Measurements from ENCODE around the gene MAD1L1.

The MAD1L1 gene

GRCh38 chr7:1915956-1916600, 316.7 kb downstream of the MAD1L1 start:
- Histone ChIP-seq H3K36me3 (ENCODE audit: insufficient read depth) (no peaks in the 10 kb centered on the region), H3K4me1 (ENCODE audit: low read depth, poor library complexity, severe bottlenecking) (no peaks in the 10 kb centered on the region), H3K27me3 (ENCODE audit: insufficient read depth, low read depth) (no peaks in the 10 kb centered on the region), H3K9ac (no peak overlapping the region), H3K4me2 (no peak overlapping the region), H3K4me3 (IDR thresholded peaks at IDR 0.05; ENCODE audit: insufficient read depth, low read depth, low read length) (no peak overlapping the region), H2AFZ (ENCODE audit: low read depth) (no peak overlapping the region), H3K27ac (no peak overlapping the region), H3K79me2 (ENCODE audit: insufficient read depth, low read depth) (no peaks in the 10 kb centered on the region), H4K20me1 (ENCODE audit: insufficient read depth) (no peaks in the 10 kb centered on the region)
- no peak for TF ChIP-seq CTCF (conservative IDR thresholded peaks at IDR 0.05; ENCODE audit: low read depth, low read length)

- no peak overlapping the region for H3K27ac ChIP-seq
Measured at GRCh38 chr7:1915326-1915725, 317.4 kb downstream of the MAD1L1 start.

GRCh38 chr7:1914743-1915142, 318.0 kb downstream of the MAD1L1 start:
- TF ChIP-seq CTCF (conservative IDR thresholded peaks at IDR 0.05; ENCODE audit: low read depth, low read length) = no peak
- no peaks in the 10 kb centered on the region for H3K36me3 ChIP-seq (ENCODE audit: insufficient read depth)
- H3K4me2 ChIP-seq = no peak overlapping the region
- no peak overlapping the region for H3K27ac ChIP-seq
- no peak overlapping the region for H2AFZ ChIP-seq (ENCODE audit: low read depth)
- H3K4me3 ChIP-seq (IDR thresholded peaks at IDR 0.05; ENCODE audit: insufficient read depth, low read depth, low read length) = no peak overlapping the region
- no peaks in the 10 kb centered on the region for H3K4me1 ChIP-seq (ENCODE audit: low read depth, poor library complexity, severe bottlenecking)
- no peaks in the 10 kb centered on the region for H4K20me1 ChIP-seq (ENCODE audit: insufficient read depth)
- H3K27me3 ChIP-seq (ENCODE audit: insufficient read depth, low read depth) = no peaks in the 10 kb centered on the region
- H3K79me2 ChIP-seq (ENCODE audit: insufficient read depth, low read depth) = no peaks in the 10 kb centered on the region
- H3K9ac ChIP-seq = no peak overlapping the region

More at GRCh38 chr7:1915326-1915725, 317.4 kb downstream of the MAD1L1 start:
- Histone ChIP-seq H3K9ac (no peak overlapping the region), H3K4me2 (no peak overlapping the region), H3K27me3 (ENCODE audit: insufficient read depth, low read depth) (no peaks in the 10 kb centered on the region), H2AFZ (ENCODE audit: low read depth) (no peak overlapping the region), H4K20me1 (ENCODE audit: insufficient read depth) (no peaks in the 10 kb centered on the region), H3K79me2 (ENCODE audit: insufficient read depth, low read depth) (no peaks in the 10 kb centered on the region), H3K36me3 (ENCODE audit: insufficient read depth) (no peaks in the 10 kb centered on the region), H3K4me1 (ENCODE audit: low read depth, poor library complexity, severe bottlenecking) (no peaks in the 10 kb centered on the region), H3K4me3 (IDR thresholded peaks at IDR 0.05; ENCODE audit: insufficient read depth, low read depth, low read length) (no peak overlapping the region)
- TF ChIP-seq CTCF (conservative IDR thresholded peaks at IDR 0.05; ENCODE audit: low read depth, low read length) = no peak

- no peak for TF ChIP-seq CTCF (conservative IDR thresholded peaks at IDR 0.05; ENCODE audit: low read depth, low read length)
- Histone ChIP-seq H3K79me2 (ENCODE audit: insufficient read depth, low read depth) (no peaks in the 10 kb centered on the region), H3K27ac (no peak overlapping the region), H3K4me1 (ENCODE audit: low read depth, poor library complexity, severe bottlenecking) (no peaks in the 10 kb centered on the region), H3K4me3 (IDR thresholded peaks at IDR 0.05; ENCODE audit: insufficient read depth, low read depth, low read length) (no peak overlapping the region), H3K27me3 (ENCODE audit: insufficient read depth, low read depth) (no peaks in the 10 kb centered on the region), H3K9ac (no peak overlapping the region), H2AFZ (ENCODE audit: low read depth) (no peak overlapping the region), H3K36me3 (ENCODE audit: insufficient read depth) (no peaks in the 10 kb centered on the region), H3K4me2 (no peak overlapping the region), H4K20me1 (ENCODE audit: insufficient read depth) (no peaks in the 10 kb centered on the region)
Measured at GRCh38 chr7:1914321-1914720, 318.4 kb downstream of the MAD1L1 start.
